ENCODE results near the gene B3GAT1.

Gene B3GAT1

GRCh38 chr11:134333312-134333711 is 78.7 kb downstream of the B3GAT1 start:
- no peak for DNase-seq (ENCODE audit: low read depth)

- DNase-seq (ENCODE audit: low read depth), result no peak
Observed at GRCh38 chr11:134332782-134333181, 79.3 kb downstream of the B3GAT1 start.

GRCh38 chr11:134332189-134332631 is 79.8 kb downstream of the B3GAT1 start:
- no peak for DNase-seq (ENCODE audit: low read depth)

- no peak for DNase-seq (ENCODE audit: low read depth)
Observed at GRCh38 chr11:134331354-134332188, 80.5 kb downstream of the B3GAT1 start, which contains the start of gene GLB1L2. Gene GLB1L2 (plus strand): TSS chr11:134331988. CDS start chr11:134332062, 74 bp downstream.

GRCh38 chr11:134330611-134331353 is 81.3 kb downstream of the B3GAT1 start:
- no peak for DNase-seq (ENCODE audit: low read depth)

All from HS-27A (cell line).